ENCODE data around the gene TBC1D22A. TPM values are rescaled to one million over a fixed set of nuclear protein-coding genes. Genes with fewer than 3 reads are reported as not detected.

The TBC1D22A gene
- polyA plus RNA-seq, 1 donor (not counting 4 experiments of a cell fraction or from before 2014, with no cell fraction given) = 20.9 TPM

DNA sequence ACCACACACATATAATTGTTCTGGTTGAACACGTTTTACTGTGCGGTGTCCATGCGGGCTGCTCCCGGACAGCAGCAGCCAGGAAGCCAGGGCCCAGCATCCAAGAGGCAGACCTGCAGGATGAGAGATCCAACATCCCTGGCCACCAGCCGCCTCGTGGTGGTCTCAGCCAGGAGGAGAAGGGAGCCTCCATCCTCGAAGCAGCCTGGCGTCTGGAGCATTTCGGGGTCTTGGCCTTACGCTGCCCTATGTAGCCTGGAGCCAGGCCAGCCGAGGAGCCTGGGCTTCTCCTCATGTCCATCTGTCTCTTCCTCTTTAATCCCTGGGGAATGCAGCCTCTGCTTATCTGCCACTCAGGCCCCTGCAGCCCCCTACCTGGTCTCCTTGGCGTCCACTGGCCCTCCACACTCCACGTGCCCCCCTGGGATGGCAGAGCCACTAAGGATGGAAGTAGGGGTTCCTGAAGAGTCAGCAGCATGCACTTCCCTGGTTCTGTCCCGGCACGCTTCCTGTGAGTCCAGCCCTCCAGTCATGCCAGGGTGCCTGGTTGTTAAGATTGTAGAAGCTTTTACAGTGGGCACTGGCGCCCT, 253.2 kb downstream of the TBC1D22A start:
- no peaks in the 10 kb centered on the region for H3K9me3 ChIP-seq (ENCODE audit: control insufficient read depth, low read depth, low read length)
- H4K20me1 ChIP-seq (ENCODE audit: control insufficient read depth, extremely low read depth, insufficient read depth, low read length) = no peaks in the 10 kb centered on the region
- peaks cover 5% of the 10 kb centered on the region for H3K4me1 ChIP-seq (ENCODE audit: control insufficient read depth, extremely low read depth, insufficient read depth, low read length)
- H3K27ac ChIP-seq (ENCODE audit: control insufficient read depth, insufficient read depth, low read length) = no peak overlapping the region
- peaks cover 0 to 2% of the 10 kb centered on the region in 2 experiments for H3K36me3 ChIP-seq (ENCODE audit: control insufficient read depth in 2 of 2, extremely low read depth in 1 of 2, insufficient read depth in 2 of 2, low read length in 2 of 2)
- TF ChIP-seq CTCF (optimal IDR thresholded peaks at IDR 0.05 in 1 of 3, IDR thresholded peaks at IDR 0.05 in 1 of 3, conservative IDR thresholded peaks at IDR 0.05 in 1 of 3; ENCODE audit: extremely low read depth in 1 of 3, insufficient read depth in 2 of 3, low read length in 3 of 3) (no peak), EZH2 (IDR thresholded peaks at IDR 0.05; ENCODE audit: low read length) (no peak)
- H2AFZ ChIP-seq (ENCODE audit: control insufficient read depth, low read length) = no peak overlapping the region
- no peak overlapping the region for H3K9ac ChIP-seq (ENCODE audit: control insufficient read depth, extremely low read depth, insufficient read depth, low read length)
- no peak overlapping the region for H3K4me2 ChIP-seq (ENCODE audit: control insufficient read depth, extremely low read depth, insufficient read depth, low read depth, low read length)
- H3K4me3 ChIP-seq (ENCODE audit: control insufficient read depth in 2 of 3, extremely low read depth in 1 of 3, insufficient read depth in 2 of 3, low read depth in 1 of 3, low read length in 3 of 3) = no peak overlapping the region
- H3K27me3 ChIP-seq (ENCODE audit: control insufficient read depth, extremely low read depth, insufficient read depth, low read length) = no peaks in the 10 kb centered on the region
- H3K9me1 ChIP-seq (ENCODE audit: control insufficient read depth, extremely low read depth, insufficient read depth, low read length) = no peaks in the 10 kb centered on the region
- no peaks in the 10 kb centered on the region for H3K79me2 ChIP-seq (ENCODE audit: control insufficient read depth, insufficient read depth, low read length)
- FAIRE-seq (no peak), DNase-seq (ENCODE audit: low read depth, low spot score) (no peak)
- dilution Hi-C loops (cut with MboI; ENCODE audit: extremely low pct_ligation_motif_present, low sequenced_read_pairs) = no loop called here

DNA sequence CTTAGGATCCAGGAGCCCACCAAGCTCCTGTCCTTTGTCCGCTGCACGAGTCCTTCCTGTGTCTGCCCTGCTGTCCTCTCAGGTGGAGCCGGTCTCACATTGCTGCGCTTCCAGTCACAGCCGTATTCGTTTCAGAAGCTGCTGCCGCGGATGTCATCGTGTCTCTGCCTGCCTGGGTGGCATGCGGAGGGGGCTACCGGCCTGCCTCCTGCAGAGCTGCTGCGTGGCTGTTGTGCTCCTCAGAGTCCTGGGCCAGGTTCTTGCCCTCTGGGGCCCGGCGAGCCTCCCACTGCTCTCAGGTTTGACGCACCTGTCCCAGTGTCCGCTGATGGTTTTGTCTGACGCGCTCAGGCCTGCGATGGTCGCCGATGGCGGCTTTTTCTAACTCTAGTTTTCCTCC, 254.2 kb downstream of the TBC1D22A start:
- H3K27me3 ChIP-seq (ENCODE audit: control insufficient read depth, extremely low read depth, insufficient read depth, low read length) = no peaks in the 10 kb centered on the region
- H3K4me3 ChIP-seq (ENCODE audit: control insufficient read depth in 2 of 3, extremely low read depth in 1 of 3, insufficient read depth in 2 of 3, low read depth in 1 of 3, low read length in 3 of 3) = no peak overlapping the region
- H3K9me1 ChIP-seq (ENCODE audit: control insufficient read depth, extremely low read depth, insufficient read depth, low read length) = no peaks in the 10 kb centered on the region
- peaks cover 5% of the 10 kb centered on the region for H3K4me1 ChIP-seq (ENCODE audit: control insufficient read depth, extremely low read depth, insufficient read depth, low read length)
- no peak overlapping the region for H3K9ac ChIP-seq (ENCODE audit: control insufficient read depth, extremely low read depth, insufficient read depth, low read length)
- H3K9me3 ChIP-seq (ENCODE audit: control insufficient read depth, low read depth, low read length) = no peaks in the 10 kb centered on the region
- DNase-seq (ENCODE audit: low read depth, low spot score) (no peak), FAIRE-seq (no peak)
- H3K27ac ChIP-seq (ENCODE audit: control insufficient read depth, insufficient read depth, low read length) = no peak overlapping the region
- no peaks in the 10 kb centered on the region for H4K20me1 ChIP-seq (ENCODE audit: control insufficient read depth, extremely low read depth, insufficient read depth, low read length)
- H2AFZ ChIP-seq (ENCODE audit: control insufficient read depth, low read length) = no peak overlapping the region
- peaks cover 0 to 2% of the 10 kb centered on the region in 2 experiments for H3K36me3 ChIP-seq (ENCODE audit: control insufficient read depth in 2 of 2, extremely low read depth in 1 of 2, insufficient read depth in 2 of 2, low read length in 2 of 2)
- no peak overlapping the region for H3K4me2 ChIP-seq (ENCODE audit: control insufficient read depth, extremely low read depth, insufficient read depth, low read depth, low read length)
- TF ChIP-seq CTCF (optimal IDR thresholded peaks at IDR 0.05 in 1 of 3, IDR thresholded peaks at IDR 0.05 in 1 of 3, conservative IDR thresholded peaks at IDR 0.05 in 1 of 3; ENCODE audit: extremely low read depth in 1 of 3, insufficient read depth in 2 of 3, low read length in 3 of 3) (no peak), EZH2 (IDR thresholded peaks at IDR 0.05; ENCODE audit: low read length) (no peak)
- H3K79me2 ChIP-seq (ENCODE audit: control insufficient read depth, insufficient read depth, low read length) = no peaks in the 10 kb centered on the region
- dilution Hi-C loops (cut with MboI; ENCODE audit: extremely low pct_ligation_motif_present, low sequenced_read_pairs) = no loop called here

Measured in keratinocyte (primary cell).